GM10266 (cell line): ENCODE data around the gene DRAP1.

Experiments
- DNase-seq: peaks from one replicate; pipeline ENCODE4 v3.0.0; 2012; ENCODE audit errors: extremely low spot score
- TF ChIP-seq, protein P1 (sequence below): IDR thresholded peaks from 2 replicates; pipeline ENCODE4 v1.5.1; 2012; ENCODE audit warnings: mild to moderate bottlenecking, low read depth; ENCODE audit not compliant: control insufficient read depth, insufficient read depth; ENCODE audit errors: missing control alignments

The DRAP1 gene

DNA sequence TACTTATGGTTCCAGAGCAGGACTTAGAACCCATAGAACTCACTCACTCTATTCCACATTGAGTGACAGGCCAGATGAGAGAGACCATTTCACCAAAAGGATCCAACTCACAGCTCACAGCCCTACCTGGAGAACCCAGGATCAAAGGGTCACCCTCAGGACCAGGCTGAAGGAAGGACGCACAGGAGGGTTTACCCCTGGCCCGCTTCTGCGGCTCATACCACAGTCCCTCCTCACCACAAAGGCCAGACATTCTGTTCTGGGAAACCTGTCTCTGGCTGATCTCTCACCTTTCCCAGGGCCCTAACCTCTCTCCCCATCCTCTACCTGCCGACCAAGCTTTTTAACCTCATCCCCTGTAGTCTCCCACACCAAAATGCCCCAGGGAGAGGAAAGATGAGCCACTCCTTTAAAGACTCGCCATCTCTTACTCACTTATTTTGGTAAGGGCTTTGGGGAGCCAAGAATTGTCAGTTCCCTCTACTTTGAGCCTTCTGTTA, 23.7 kb upstream of the DRAP1 start:
- TF ChIP-seq, protein P1, sequence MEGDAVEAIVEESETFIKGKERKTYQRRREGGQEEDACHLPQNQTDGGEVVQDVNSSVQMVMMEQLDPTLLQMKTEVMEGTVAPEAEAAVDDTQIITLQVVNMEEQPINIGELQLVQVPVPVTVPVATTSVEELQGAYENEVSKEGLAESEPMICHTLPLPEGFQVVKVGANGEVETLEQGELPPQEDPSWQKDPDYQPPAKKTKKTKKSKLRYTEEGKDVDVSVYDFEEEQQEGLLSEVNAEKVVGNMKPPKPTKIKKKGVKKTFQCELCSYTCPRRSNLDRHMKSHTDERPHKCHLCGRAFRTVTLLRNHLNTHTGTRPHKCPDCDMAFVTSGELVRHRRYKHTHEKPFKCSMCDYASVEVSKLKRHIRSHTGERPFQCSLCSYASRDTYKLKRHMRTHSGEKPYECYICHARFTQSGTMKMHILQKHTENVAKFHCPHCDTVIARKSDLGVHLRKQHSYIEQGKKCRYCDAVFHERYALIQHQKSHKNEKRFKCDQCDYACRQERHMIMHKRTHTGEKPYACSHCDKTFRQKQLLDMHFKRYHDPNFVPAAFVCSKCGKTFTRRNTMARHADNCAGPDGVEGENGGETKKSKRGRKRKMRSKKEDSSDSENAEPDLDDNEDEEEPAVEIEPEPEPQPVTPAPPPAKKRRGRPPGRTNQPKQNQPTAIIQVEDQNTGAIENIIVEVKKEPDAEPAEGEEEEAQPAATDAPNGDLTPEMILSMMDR = no peak
- no peak for DNase-seq

DNA sequence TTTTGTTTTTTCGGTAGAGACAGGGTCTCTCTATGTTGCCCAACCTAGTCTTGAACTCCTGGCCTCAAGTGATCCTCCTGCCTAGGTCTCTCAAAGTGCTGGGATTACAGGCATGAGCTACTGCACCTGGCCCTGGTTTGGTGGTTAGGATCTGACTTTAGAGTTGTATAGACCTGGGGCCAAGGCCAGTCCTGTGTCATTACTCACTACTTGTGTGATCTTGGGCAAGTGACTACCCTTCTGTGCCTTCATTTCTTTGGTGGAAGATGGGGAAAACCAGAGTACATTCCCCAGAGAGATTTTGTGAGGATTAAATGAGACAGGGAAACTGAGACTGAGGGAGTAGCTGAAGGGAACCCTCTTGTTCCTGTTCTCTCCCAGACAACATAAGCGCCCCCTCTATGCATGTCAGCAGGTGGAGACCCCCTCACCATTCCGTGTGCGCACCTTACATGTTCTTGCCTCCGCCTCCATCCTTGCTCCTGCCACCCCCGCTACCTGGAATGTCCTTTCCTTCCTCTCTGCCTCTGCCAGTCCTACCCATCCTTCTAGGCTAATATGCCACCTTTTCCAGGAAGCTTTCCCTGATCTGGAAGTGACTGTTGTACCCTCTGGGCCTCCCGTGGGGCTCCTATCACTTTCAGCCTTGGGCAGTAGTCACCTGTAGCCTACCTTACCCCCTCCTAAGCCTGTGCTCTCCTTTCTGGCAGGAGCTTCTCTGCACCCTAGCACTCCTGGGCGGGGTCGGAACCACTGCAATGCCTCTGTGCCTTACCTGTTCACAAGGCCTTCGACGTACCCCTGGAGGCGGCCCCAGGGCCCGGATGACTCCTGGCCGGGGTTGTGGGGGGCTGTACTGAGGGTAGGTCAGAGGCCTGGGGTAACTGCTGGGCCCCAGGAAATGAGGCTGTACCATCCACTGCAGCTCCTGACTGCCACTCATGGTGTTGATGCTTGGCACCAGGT, 22.9 kb upstream of the DRAP1 start:
- no peak for DNase-seq
- TF ChIP-seq, protein P1 = no peak

DNA sequence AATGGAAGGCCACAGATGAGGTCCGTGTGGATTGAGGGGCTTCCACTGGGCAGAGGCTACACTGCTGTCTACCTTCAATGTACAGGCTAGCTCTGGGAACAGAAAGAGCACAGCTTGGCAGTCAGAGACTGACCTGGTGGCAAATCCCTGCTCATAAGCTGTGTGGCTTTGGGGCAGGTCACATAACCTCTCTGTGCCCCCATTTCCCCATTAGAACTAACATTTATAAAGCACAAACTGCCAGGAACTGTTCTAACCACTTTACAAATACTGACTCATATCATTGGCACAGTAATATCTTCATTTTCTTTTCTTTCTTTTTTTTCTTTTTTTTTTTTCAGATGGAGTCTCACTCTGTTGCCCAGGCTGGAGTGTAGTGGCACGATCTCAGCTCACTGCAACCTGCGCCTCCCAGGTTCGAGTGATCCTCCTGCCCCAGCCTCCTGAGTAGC, 22.2 kb upstream of the DRAP1 start:
- no peak for DNase-seq
- TF ChIP-seq, protein P1 = no peak

DNA sequence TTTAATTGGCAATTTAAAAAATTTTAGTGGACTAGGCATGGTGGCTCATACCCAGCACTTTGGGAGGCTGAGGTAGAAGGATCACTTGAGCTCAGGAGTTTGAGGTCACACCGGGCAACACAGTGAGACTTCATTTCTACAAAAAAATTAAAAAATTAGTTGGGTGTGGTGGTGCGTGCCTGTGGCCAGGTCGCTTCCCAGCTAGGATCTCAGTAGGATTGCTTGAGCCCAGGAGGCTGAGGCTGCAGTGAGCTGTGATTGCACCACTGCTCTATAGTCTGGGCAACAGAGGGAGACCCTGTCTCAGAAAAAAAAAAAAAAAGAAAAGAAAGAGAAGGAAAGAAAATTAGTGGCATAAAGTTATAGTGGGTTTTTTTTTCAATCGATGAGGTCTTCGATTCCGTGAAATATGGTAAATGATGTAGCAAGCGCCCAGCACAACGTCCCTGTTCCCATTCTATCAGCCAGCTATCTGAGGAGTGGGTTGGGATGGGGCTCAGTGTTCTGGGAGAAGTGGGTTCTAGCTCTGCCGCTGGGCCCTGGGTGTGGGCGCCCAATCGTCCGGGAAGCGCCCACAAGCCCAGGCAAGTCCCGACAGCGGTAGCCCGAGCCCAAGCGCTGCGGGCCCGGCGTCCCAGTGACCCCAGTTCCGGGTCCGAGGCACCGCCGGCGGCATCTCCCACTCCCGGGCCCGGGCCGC, 20.4 kb upstream of the DRAP1 start:
- no peak for DNase-seq
- TF ChIP-seq, protein P1 = no peak

DNA sequence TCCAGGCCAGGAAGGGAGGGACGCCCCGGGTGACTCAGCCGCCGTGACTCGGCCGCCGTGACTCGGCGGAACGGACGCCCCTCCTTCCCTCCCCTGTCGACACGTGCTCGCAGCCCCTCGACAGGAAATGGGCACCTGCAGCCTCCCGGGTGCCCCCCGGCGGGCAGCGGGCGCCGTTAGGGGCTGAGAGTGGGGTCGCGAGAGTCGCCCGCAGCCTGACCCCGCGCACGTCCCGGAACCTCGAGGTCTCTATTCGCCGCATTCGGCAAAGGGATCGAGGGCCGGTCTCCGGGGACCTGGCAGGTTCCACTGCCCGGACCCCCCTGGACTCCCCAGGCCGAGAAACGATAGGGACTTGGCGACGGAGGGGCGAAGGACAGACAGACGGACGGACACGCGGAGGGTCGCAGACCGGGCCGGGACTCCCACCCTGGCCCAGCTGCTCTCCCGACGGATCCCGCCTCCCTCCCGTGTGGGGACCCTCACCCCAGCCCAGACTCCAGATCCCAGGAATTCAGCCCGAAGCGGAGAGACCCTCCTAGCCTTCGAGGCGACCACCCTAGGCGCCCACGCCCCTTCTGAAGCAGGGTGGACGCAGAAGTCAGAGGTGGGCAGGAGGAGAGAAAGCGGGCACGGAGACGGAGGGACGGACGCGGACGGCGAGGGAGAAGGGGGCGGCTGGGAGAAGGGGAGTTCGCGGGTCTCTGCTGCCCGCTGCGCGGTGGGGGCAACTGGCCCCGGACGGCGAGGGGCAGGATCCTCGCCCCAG, 19.7 kb upstream of the DRAP1 start:
- peak; percentile 65 for DNase-seq
- TF ChIP-seq, protein P1 = no peak

DNA sequence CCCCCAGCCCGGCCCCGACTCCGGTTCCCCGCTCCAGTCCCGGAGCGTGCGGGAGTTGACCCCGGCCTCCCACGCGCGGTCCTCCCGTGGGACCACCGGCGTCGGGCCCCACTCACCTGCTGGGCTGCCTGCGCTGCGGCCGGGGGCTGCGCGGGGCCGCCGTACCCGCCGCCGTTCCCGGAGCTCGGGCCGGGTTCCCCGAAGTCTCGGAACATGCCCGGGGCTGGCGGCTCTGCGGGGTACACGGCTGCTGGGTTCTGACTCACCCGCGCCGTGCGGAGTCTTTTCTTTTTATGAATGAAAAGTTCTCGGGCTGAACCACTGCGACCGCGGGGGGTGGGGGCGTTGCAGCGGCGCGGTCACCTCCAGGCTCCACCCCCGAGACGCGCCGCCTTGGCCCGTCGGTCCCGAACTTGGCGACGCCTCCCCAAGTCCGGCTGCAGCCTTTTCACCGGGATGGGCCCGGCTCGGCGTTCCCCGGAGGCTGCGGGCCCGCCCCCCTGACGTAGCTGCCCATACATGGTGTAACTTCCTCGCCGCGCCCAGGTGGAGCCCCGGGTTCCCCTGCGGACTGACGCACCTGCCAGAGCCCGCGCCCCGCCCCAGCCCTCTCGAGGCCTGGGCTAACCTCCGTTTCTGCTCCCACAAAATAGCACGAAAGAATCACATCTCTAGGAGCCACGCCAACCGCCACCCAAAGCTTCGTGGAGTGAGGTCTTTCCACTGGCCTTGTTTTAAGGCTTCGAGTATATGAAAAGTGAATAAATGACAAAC, 18.9 kb upstream of the DRAP1 start, which contains the start of gene FOSL1:
FOSL1 (minus strand) TSS at position 264 of the 774 bp plus-strand sequence; CDS start at position 215, 49 bp downstream.
- DNase-seq = peak; percentile 90
- TF ChIP-seq, protein P1 = no peak
